Measurements from ENCODE around the gene IGFBP3.

DNA sequence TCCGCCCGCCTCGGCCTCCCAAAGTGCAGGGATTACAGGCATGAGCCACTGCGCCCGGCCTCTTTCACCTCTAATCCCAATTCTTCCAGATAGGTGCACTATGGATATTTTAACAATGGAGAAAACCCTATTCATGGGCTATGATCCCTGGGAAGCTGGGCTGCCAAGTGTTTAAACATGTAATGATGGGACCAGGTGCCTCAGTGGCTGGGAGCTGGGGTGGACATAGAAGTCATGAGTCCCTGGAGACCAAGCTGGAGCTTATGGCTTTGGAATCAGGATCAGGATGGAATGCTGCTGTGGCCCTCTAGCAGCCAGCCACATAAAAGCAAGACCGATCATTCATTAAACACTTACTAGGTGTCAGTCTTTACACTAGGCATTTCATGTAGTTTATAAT, 41.8 kb upstream of the IGFBP3 start:
- no peak for TF ChIP-seq EP300 (conservative IDR thresholded peaks at IDR 0.05; ENCODE audit: poor library complexity, severe bottlenecking)
- TF ChIP-seq, protein P1, sequence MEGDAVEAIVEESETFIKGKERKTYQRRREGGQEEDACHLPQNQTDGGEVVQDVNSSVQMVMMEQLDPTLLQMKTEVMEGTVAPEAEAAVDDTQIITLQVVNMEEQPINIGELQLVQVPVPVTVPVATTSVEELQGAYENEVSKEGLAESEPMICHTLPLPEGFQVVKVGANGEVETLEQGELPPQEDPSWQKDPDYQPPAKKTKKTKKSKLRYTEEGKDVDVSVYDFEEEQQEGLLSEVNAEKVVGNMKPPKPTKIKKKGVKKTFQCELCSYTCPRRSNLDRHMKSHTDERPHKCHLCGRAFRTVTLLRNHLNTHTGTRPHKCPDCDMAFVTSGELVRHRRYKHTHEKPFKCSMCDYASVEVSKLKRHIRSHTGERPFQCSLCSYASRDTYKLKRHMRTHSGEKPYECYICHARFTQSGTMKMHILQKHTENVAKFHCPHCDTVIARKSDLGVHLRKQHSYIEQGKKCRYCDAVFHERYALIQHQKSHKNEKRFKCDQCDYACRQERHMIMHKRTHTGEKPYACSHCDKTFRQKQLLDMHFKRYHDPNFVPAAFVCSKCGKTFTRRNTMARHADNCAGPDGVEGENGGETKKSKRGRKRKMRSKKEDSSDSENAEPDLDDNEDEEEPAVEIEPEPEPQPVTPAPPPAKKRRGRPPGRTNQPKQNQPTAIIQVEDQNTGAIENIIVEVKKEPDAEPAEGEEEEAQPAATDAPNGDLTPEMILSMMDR (IDR thresholded peaks at IDR 0.05; ENCODE audit: poor library complexity, severe bottlenecking) = no peak
- no peak for TF ChIP-seq EZH2 (IDR thresholded peaks at IDR 0.05; ENCODE audit: borderline replicate concordance, insufficient read depth, low read length, poor library complexity, severe bottlenecking)
- TF ChIP-seq, protein P2, sequence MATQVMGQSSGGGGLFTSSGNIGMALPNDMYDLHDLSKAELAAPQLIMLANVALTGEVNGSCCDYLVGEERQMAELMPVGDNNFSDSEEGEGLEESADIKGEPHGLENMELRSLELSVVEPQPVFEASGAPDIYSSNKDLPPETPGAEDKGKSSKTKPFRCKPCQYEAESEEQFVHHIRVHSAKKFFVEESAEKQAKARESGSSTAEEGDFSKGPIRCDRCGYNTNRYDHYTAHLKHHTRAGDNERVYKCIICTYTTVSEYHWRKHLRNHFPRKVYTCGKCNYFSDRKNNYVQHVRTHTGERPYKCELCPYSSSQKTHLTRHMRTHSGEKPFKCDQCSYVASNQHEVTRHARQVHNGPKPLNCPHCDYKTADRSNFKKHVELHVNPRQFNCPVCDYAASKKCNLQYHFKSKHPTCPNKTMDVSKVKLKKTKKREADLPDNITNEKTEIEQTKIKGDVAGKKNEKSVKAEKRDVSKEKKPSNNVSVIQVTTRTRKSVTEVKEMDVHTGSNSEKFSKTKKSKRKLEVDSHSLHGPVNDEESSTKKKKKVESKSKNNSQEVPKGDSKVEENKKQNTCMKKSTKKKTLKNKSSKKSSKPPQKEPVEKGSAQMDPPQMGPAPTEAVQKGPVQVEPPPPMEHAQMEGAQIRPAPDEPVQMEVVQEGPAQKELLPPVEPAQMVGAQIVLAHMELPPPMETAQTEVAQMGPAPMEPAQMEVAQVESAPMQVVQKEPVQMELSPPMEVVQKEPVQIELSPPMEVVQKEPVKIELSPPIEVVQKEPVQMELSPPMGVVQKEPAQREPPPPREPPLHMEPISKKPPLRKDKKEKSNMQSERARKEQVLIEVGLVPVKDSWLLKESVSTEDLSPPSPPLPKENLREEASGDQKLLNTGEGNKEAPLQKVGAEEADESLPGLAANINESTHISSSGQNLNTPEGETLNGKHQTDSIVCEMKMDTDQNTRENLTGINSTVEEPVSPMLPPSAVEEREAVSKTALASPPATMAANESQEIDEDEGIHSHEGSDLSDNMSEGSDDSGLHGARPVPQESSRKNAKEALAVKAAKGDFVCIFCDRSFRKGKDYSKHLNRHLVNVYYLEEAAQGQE (IDR thresholded peaks at IDR 0.05; ENCODE audit: borderline replicate concordance) = no peak
- TF ChIP-seq POLR2AphosphoS5 (IDR thresholded peaks at IDR 0.05) = no peak
- TF ChIP-seq TAF1 (IDR thresholded peaks at IDR 0.05; ENCODE audit: low read depth) = no peak
- no peak for TF ChIP-seq RAD21 (conservative IDR thresholded peaks at IDR 0.05)
- TF ChIP-seq MXI1 (conservative IDR thresholded peaks at IDR 0.05; ENCODE audit: poor library complexity, severe bottlenecking) = no peak
